Mammary epithelial cell (primary cell): Measurements from ENCODE around the gene CNN3.

Experiments used
- CTCF ChIP-seq, 2 donors: IDR thresholded peaks in 1 of 2; conservative IDR thresholded peaks in 1 of 2; 2 replicates each; pipeline ENCODE4 v1.5.1; 2011 to 2012; ENCODE audit warnings: inconsistent platforms in 2 of 2, low read length in 2 of 2, mild to moderate bottlenecking in 2 of 2, control low read depth in 1 of 2, low read depth in 1 of 2; ENCODE audit not compliant: insufficient read depth in 1 of 2; ENCODE audit errors: extremely low read depth in 1 of 2
- EZH2 ChIP-seq: IDR thresholded peaks from 2 replicates; pipeline ENCODE4 v1.6.1; 2012; ENCODE audit warnings: low read length, inconsistent platforms, borderline replicate concordance

GRCh38 chr1:94883691-94884090, 43.2 kb downstream of the CNN3 start:
- TF ChIP-seq CTCF (conservative IDR thresholded peaks at IDR 0.05 in 1 of 2, IDR thresholded peaks at IDR 0.05 in 1 of 2; ENCODE audit: extremely low read depth in 1 of 2, insufficient read depth in 1 of 2, low read depth in 1 of 2, low read length in 2 of 2) (no peak), EZH2 (no peak)
